ENCODE results near the gene FMN1.

DNA sequence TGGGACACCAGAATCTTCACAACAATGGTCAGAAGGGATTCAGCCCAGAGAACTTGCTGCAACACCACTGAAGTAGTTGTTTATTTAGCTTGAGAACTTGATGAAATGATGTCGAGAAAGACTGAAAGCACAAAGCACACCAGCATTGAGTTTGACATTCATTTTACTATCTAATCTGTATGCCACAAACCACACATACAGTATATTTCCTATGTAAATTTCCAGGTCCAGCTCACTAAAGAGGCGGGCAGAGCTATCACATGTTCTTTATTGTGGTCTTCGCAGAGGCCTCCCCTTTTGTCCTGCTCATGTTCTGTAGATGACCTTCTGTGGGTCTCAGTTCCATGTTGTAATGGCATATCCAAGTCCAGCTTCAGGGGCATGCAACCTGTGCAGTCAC lies 10.4 kb upstream of the FMN1 start:
- TF ChIP-seq, protein P1, sequence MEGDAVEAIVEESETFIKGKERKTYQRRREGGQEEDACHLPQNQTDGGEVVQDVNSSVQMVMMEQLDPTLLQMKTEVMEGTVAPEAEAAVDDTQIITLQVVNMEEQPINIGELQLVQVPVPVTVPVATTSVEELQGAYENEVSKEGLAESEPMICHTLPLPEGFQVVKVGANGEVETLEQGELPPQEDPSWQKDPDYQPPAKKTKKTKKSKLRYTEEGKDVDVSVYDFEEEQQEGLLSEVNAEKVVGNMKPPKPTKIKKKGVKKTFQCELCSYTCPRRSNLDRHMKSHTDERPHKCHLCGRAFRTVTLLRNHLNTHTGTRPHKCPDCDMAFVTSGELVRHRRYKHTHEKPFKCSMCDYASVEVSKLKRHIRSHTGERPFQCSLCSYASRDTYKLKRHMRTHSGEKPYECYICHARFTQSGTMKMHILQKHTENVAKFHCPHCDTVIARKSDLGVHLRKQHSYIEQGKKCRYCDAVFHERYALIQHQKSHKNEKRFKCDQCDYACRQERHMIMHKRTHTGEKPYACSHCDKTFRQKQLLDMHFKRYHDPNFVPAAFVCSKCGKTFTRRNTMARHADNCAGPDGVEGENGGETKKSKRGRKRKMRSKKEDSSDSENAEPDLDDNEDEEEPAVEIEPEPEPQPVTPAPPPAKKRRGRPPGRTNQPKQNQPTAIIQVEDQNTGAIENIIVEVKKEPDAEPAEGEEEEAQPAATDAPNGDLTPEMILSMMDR (IDR thresholded peaks at IDR 0.05), result no peak
- no peak for TF ChIP-seq POLR2A (IDR thresholded peaks at IDR 0.05)

Measured in testis (tissue), 2 donors.